ENCODE results near the gene FGF14. TPM values are rescaled to one million over a fixed set of nuclear protein-coding genes. Genes with fewer than 3 reads are reported as not detected.
"Not testable (repeated sequence)": the region's sequence is repeated elsewhere in the genome, so short reads cannot be mapped to it uniquely, and the experiment has no call there.

FGF14 gene
- total and polyA plus RNA-seq, 5 experiments from 2014 or later: not detected

GRCh38 chr13:102018716-102019115 lies 383.1 kb downstream of the FGF14 start:
- POLR2A ChIA-PET: no interaction called here
- no peak for DNase-seq
- Mint-ChIP-seq H3K27ac (no peak overlapping the region), H3K4me1 (no peaks in the 10 kb centered on the region), H3K27me3 (peaks cover 0 to 18% (median 0%) of the 10 kb centered on the region in 5 donors), H3K9me3 (peaks cover 15 to 40% (median 27%) of the 10 kb centered on the region in 9 donors), H3K4me3 (no peak overlapping the region), H3K36me3 (peaks cover 0 to 16% (median 0%) of the 10 kb centered on the region in 3 donors)
- ATAC-seq: no peak

- peaks cover 0 to 16% (median 0%) of the 10 kb centered on the region in 3 donors for H3K36me3 Mint-ChIP-seq
- DNase-seq (no peak), ATAC-seq (no peak)
- H3K27ac Mint-ChIP-seq: no peak overlapping the region
- no peaks in the 10 kb centered on the region for H3K4me1 Mint-ChIP-seq
- H3K4me3 Mint-ChIP-seq: no peak overlapping the region
- POLR2A ChIA-PET: no interaction called here
- H3K9me3 Mint-ChIP-seq: peaks cover 14 to 40% (median 27%) of the 10 kb centered on the region in 9 donors
- peaks cover 0 to 18% (median 0%) of the 10 kb centered on the region in 5 donors for H3K27me3 Mint-ChIP-seq
These were observed 384.6 kb downstream of the FGF14 start for GRCh38 chr13:102017248-102017647.

- Mint-ChIP-seq H3K4me1 (no peaks in the 10 kb centered on the region), H3K4me3 (no peak overlapping the region), H3K27ac (no peak overlapping the region), H3K27me3 (no peaks in the 10 kb centered on the region), H3K9me3 (peaks cover under 1 to 12% (median 7%) of the 10 kb centered on the region in 9 donors), H3K36me3 (peaks cover 0 to 2% (median 0%) of the 10 kb centered on the region in 3 donors)
- POLR2A ChIA-PET: no interaction called here
- no peak for DNase-seq
- no peak for ATAC-seq
These were observed 389.3 kb downstream of the FGF14 start for GRCh38 chr13:102012299-102013293.

GRCh38 chr13:102011455-102011854 lies 390.4 kb downstream of the FGF14 start:
- DNase-seq, POLR2A ChIA-PET, H3K27me3 Mint-ChIP-seq, H3K4me1 Mint-ChIP-seq, H3K9me3 Mint-ChIP-seq, H3K27ac Mint-ChIP-seq, H3K36me3 Mint-ChIP-seq, H3K4me3 Mint-ChIP-seq, ATAC-seq: not testable (repeated sequence)

DNA sequence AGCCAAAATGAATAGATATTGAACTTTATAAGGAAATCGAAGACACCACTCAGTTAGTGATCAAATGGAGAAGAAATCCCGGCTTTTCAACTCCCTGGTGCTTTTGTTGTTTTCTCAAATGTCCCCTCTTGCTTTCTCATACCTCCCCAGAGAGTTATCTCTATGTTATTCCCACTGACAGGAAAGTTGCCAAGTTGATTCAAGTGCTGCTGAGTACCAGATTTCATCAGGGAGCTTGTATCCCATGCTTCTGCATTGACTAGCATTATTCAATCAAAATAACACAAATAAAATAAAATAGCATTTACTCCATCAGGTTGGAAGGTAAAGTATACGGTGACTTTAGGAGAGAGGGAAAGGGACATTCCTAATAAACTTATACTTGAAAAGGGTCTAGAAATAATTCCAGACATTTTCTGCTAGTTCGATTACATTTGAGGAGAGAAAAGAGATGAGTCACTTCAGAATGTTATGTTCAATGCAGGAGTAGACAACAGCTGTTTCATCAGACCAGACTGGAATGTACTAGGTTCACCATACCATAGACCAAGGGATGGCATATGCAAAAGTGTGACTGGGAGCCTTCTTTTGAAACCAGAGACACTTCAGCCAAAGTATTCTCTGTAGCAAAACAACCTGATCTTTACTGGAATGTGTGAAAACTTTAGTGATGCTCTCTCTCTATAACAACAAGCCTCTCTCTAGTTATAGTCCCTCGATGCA lies 397.8 kb downstream of the FGF14 start:
- H3K36me3 Mint-ChIP-seq: no peaks in the 10 kb centered on the region
- no peak overlapping the region for H3K27ac Mint-ChIP-seq
- DNase-seq (no peak), ATAC-seq (no peak)
- no peak overlapping the region for H3K4me3 Mint-ChIP-seq
- POLR2A ChIA-PET: no interaction called here
- H3K27me3 Mint-ChIP-seq: peaks cover 0 to 3% (median 0%) of the 10 kb centered on the region in 5 donors
- no peaks in the 10 kb centered on the region for H3K4me1 Mint-ChIP-seq
- peaks cover 0 to 9% (median 1%) of the 10 kb centered on the region in 9 donors for H3K9me3 Mint-ChIP-seq

GRCh38 chr13:102002287-102002686 lies 399.6 kb downstream of the FGF14 start:
- POLR2A ChIA-PET: no interaction called here
- no peak overlapping the region for H3K4me3 Mint-ChIP-seq

DNA sequence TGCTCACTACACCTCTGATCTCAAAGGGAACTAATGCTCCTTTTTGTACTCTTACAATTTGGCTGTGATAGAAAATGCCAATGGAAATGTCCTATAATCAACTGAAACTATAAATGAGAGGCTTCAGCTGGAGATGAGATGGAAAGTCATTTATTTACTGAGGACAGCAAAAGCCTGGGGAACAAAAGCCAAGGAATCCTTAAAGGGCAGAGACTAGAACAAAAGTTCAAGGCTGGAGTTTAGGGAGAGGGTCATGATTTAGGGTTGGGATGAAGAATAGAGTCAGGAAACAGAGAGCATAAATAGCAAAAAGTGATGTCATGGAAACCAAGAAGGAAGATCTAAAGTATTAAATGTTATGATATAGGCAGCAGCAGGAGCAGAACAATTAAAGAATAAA lies 401.1 kb downstream of the FGF14 start:
- DNase-seq (no peak), ATAC-seq (no peak)
- Mint-ChIP-seq H3K9me3 (peaks cover 0 to 9% (median 0%) of the 10 kb centered on the region in 9 donors), H3K36me3 (no peaks in the 10 kb centered on the region), H3K4me3 (no peak overlapping the region), H3K4me1 (no peaks in the 10 kb centered on the region), H3K27me3 (peaks cover 0 to 3% (median 0%) of the 10 kb centered on the region in 5 donors), H3K27ac (no peak overlapping the region)
- POLR2A ChIA-PET: no interaction called here

More at GRCh38 chr13:102002287-102002686, 399.6 kb downstream of the FGF14 start:
- DNase-seq (no peak), ATAC-seq (no peak)
- no peaks in the 10 kb centered on the region for H3K4me1 Mint-ChIP-seq
- H3K27ac Mint-ChIP-seq: no peak overlapping the region
- H3K36me3 Mint-ChIP-seq: no peaks in the 10 kb centered on the region
- peaks cover 0 to 3% (median 0%) of the 10 kb centered on the region in 5 donors for H3K27me3 Mint-ChIP-seq
- H3K9me3 Mint-ChIP-seq: peaks cover 0 to 9% (median 1%) of the 10 kb centered on the region in 9 donors

- Mint-ChIP-seq H3K27ac (no peak overlapping the region), H3K4me1 (no peaks in the 10 kb centered on the region), H3K27me3 (peaks cover 0 to 3% (median 0%) of the 10 kb centered on the region in 5 donors), H3K36me3 (no peaks in the 10 kb centered on the region), H3K9me3 (peaks cover 0 to 15% (median 0%) of the 10 kb centered on the region in 9 donors), H3K4me3 (no peak overlapping the region)
- POLR2A ChIA-PET: no interaction called here
- no peak for DNase-seq
- no peak for ATAC-seq
These were observed 403.7 kb downstream of the FGF14 start for GRCh38 chr13:101998129-101998528.

- no peak overlapping the region for H3K4me3 Mint-ChIP-seq
- ATAC-seq: no peak
- no peaks in the 10 kb centered on the region for H3K36me3 Mint-ChIP-seq
- peaks cover 0 to 3% (median 0%) of the 10 kb centered on the region in 5 donors for H3K27me3 Mint-ChIP-seq
- POLR2A ChIA-PET: no interaction called here
- no peak for DNase-seq
- no peaks in the 10 kb centered on the region for H3K4me1 Mint-ChIP-seq
- H3K9me3 Mint-ChIP-seq: peaks cover 0 to 15% (median 3%) of the 10 kb centered on the region in 9 donors
- no peak overlapping the region for H3K27ac Mint-ChIP-seq
These were observed 404.9 kb downstream of the FGF14 start for GRCh38 chr13:101996954-101997353.

DNA sequence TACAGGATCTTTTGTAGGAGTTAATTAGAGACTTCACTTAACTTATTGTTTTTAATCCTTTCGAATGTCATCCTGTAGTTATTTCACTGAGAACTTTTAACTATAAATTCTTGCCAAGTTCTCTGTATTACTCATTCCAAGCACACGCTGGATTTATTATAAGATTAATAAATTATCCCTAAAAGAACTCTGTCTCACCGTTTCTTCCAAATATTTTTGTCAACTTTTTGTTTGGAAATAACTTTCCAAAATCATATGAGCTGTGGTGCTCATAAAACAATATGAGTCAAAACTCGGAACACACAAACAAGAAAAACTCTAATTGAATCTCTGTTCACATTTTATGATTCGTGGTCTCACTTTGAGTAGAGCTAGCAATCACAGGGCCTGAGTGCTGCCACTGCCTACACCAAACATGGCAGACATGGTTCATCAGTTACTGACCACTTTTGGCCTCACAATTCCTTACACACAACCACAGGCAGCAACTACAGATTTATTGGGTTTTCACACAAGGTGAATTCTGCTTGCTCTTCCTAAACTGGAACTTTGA lies 412.0 kb downstream of the FGF14 start:
- Mint-ChIP-seq H3K4me1 (no peaks in the 10 kb centered on the region), H3K27me3 (peaks cover 0 to 10% (median 3%) of the 10 kb centered on the region in 5 donors), H3K27ac (no peak overlapping the region), H3K9me3 (peaks cover 0 to 16% (median 3%) of the 10 kb centered on the region in 9 donors), H3K36me3 (no peaks in the 10 kb centered on the region), H3K4me3 (no peak overlapping the region)
- ATAC-seq (no peak), DNase-seq (no peak)
- POLR2A ChIA-PET: no interaction called here

DNA sequence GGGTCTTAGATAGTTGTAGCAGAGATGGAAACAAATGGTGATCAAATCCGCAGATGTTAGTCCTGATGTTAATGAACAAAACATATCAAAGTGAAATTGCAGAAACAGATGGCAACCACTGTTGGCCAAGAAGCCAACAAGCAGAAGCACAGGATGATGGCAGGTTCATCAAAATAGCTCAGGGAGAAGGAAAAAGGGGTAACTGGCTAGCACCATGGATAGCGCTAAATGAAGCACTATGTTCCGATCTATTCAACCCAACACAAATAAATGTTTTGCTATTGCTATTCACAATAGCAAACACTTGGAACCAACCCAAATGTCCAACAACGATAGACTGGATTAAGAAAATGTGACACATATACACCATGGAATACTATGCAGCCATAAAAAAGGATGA lies 413.7 kb downstream of the FGF14 start:
- POLR2A ChIA-PET: no interaction called here
- Mint-ChIP-seq H3K4me1 (no peaks in the 10 kb centered on the region), H3K27ac (no peak overlapping the region), H3K9me3 (peaks cover 0 to 16% (median 3%) of the 10 kb centered on the region in 9 donors), H3K36me3 (no peaks in the 10 kb centered on the region), H3K27me3 (peaks cover 0 to 10% (median 3%) of the 10 kb centered on the region in 5 donors), H3K4me3 (no peak overlapping the region)
- DNase-seq (no peak), ATAC-seq (no peak)

DNA sequence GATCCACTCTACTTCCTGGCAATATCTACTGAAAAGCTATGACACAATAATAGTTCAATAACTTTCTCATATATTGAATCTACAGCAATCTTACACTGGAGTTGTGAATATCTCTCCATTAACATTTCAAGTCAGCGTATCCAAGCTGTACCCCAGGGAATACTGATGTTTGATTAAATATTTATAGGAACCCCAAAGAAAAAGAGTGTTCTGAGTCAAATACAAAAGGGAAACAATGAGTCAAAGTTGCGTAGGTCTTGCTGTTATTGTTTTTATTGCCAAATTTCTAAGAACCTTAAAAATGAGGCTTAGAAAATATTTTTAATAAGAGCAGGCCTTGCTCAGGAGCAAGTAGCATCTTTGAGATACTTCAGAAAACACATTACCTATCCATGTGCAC lies 415.5 kb downstream of the FGF14 start:
- POLR2A ChIA-PET: no interaction called here
- H3K27me3 Mint-ChIP-seq: peaks cover 0 to 10% (median 4%) of the 10 kb centered on the region in 5 donors
- H3K4me1 Mint-ChIP-seq: no peaks in the 10 kb centered on the region
- H3K27ac Mint-ChIP-seq: no peak overlapping the region
- no peaks in the 10 kb centered on the region for H3K36me3 Mint-ChIP-seq
- H3K4me3 Mint-ChIP-seq: no peak overlapping the region
- ATAC-seq (no peak), DNase-seq (no peak)
- peaks cover 0 to 15% (median 0%) of the 10 kb centered on the region in 9 donors for H3K9me3 Mint-ChIP-seq
